GM12872 (cell line): ENCODE data around the gene HYDIN.

ENCODE experiments used
- TF ChIP-seq, protein P1 (sequence below): IDR thresholded peaks from 3 replicates; pipeline ENCODE4 v1.5.1; 2011; ENCODE audit warnings: low read depth, mild to moderate bottlenecking, low read length, moderate library complexity; ENCODE audit not compliant: insufficient read depth

The HYDIN gene

DNA sequence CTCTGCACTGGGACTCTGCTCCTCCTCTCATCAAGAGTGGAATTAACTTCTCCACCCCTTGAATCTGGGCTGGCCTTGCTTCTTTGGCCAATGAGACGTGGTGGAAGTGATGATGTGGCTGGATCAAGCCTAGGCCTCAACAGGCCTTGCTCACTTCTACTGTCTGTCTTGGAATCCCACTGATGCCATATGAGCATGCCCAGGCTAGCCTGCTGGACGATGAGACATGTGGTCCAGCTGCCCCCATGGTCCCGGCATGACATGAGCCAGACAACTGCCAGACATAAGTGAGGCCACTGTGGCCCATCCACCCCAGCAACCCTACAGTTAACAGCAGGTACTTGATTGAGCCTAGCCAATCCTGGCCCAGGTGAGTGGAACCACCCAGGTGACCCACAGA, 448.3 kb downstream of the HYDIN start:
- TF ChIP-seq, protein P1, sequence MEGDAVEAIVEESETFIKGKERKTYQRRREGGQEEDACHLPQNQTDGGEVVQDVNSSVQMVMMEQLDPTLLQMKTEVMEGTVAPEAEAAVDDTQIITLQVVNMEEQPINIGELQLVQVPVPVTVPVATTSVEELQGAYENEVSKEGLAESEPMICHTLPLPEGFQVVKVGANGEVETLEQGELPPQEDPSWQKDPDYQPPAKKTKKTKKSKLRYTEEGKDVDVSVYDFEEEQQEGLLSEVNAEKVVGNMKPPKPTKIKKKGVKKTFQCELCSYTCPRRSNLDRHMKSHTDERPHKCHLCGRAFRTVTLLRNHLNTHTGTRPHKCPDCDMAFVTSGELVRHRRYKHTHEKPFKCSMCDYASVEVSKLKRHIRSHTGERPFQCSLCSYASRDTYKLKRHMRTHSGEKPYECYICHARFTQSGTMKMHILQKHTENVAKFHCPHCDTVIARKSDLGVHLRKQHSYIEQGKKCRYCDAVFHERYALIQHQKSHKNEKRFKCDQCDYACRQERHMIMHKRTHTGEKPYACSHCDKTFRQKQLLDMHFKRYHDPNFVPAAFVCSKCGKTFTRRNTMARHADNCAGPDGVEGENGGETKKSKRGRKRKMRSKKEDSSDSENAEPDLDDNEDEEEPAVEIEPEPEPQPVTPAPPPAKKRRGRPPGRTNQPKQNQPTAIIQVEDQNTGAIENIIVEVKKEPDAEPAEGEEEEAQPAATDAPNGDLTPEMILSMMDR: no peak

DNA sequence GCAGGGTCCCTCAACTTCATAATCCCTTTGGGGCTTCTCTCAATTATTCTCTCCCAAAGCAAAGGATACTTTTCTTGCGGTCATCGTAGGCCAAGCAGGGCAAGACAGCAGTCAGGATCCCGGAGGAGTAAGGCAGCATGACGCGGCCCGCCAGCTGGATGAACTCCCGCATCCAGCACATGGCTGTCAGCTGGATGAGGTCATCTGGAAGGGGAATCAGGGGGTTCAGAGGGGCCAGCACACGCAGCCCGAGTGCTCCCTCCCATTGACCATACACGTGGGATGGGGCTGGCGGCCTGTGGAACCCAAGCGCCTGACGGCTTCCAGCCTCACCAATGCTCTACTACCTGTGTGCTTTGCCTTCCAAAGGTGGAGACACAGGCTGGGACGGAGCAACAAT, 448.7 kb downstream of the HYDIN start:
- TF ChIP-seq, protein P1: no peak

DNA sequence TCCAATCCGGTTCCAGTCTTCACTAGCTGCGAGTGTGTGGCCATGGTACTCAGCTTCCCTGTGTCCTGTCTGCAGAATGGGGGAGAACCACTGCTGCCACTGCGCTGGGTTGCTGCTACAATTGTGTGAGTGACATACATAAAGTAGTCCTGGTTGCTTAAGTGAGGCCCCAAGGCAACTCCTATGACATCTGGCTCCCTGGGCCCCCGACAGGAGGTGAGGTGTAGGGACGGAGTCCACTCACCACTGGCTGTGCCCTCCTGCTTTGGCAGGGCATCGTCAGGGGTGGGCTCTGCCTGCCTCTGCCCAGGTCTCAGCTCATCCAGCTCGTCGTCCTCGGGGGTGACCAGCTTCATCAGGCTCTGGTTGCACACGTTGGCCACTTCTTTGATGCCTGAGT, 450.0 kb downstream of the HYDIN start:
- TF ChIP-seq, protein P1: no peak

DNA sequence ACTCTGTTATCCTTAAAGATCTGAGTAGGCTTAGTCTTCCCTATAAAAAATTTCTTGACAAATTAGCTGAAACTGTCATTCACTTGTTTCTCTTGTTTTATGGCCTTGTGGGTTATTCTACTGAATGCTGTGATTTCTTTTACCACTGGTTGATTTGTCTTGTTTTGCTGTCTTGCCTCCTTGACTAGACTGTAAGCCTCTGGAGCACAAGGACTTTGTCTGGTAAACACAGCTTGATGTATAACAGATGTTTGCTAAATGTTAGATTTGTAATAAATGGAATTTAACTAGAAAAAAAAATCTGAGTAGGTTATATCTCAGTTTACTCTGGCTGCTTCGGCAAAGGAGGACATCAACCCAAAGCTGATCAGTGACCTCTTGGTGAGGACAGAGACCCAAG, 451.2 kb downstream of the HYDIN start:
- TF ChIP-seq, protein P1: no peak

DNA sequence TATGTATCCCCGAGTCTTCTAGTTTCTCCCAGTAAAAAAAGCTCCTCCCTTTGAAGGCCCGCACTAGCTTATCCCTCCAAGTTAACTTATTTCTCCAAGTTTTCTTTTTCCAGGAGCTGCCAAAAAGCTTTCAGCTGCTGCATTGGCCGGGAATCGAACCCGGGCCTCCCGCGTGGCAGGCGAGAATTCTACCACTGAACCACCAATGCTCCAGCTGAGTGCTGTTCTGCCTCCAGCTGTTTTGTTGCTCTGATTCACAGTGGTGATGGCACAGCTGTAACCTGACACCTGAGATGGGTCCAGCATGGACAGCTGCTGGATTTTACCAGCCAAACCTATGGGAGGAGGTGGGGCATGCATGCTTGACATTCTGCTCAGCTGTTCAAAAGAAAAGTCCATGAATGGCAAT, 451.6 kb downstream of the HYDIN start:
- TF ChIP-seq, protein P1: no peak

DNA sequence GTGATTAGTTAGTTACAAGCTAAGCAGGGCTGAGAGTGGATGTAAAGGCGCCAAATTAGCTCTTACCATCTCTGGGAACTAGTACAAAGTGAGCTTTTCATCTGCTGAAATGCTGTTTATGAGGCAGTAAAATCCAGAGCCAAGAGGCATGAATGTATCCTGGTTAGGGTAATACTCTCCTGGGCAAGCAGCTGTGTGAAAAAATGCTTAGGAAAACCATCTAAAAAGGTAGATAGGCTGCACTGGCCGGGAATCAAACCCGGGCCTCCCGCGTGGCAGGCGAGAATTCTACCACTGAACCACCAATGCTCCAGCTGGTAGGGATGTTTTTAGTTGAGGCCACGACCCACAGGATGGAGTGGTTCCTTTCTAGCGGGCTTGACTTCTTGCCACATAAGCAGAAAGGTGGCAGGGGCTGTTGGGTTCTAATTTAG, 452.5 kb downstream of the HYDIN start:
- TF ChIP-seq, protein P1: no peak

DNA sequence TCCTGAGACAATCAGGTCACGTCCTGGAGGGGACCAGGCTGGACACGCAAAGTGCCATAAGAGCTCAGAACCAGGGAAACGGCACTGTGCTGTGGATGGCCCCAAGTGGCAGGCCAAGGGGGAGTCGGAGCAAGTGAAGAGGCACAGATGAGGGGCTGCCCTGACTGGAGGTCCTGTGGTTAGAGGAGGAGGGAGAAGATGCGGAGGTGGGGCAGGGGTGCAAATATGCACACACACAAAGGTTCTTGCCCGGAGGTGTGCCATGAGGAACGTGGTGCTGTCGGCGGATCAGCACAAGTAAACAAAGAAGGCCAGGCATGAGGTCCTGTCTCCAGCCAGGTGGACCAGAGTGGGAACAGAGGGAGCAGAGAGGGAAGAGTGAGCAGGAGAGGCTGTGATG, 453.0 kb downstream of the HYDIN start:
- TF ChIP-seq, protein P1: no peak

DNA sequence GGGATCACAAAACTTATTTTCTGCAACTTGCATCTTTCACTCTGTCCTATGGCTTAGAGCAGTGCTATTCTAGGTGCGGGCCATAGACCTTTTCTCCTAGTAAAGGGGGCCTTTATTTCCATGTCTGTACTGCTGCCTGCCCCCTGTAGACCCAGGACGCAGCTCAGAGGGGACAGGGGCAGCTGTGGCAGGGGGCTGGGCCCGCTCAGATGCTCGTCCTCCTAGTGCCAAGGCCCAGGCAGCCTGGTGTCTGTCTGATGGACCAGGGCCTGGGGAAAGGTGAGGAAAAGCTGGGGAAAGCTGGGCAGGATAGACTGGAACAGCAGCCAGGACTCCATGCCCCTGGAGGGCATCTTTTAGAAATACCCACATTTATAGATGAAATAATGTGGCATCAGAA, 455.1 kb downstream of the HYDIN start:
- TF ChIP-seq, protein P1: no peak
